Urinary bladder (tissue), 4 donors: ENCODE results near the gene GBGT1. TPM values are rescaled to one million over a fixed set of nuclear protein-coding genes. Genes with fewer than 3 reads are reported as not detected.

Experiments
- DNase-seq: peaks from one replicate; pipeline ENCODE4 v3.0.0-alpha.2; 2015; ENCODE audit errors: extremely low spot score
- H3K27ac ChIP-seq: one replicate; pipeline ENCODE4 v1.5.1; 2013; ENCODE audit warnings: low read depth, mild to moderate bottlenecking, moderate library complexity
- H3K36me3 ChIP-seq: one replicate; pipeline ENCODE4 v1.6.1; 2013; ENCODE audit warnings: mild to moderate bottlenecking, moderate library complexity; ENCODE audit not compliant: insufficient read depth
- H3K4me1 ChIP-seq: one replicate; pipeline ENCODE4 v1.6.1; 2013; ENCODE audit warnings: mild to moderate bottlenecking, moderate library complexity; ENCODE audit not compliant: insufficient read depth
- H3K4me3 ChIP-seq: one replicate; pipeline ENCODE4 v1.5.1; 2013; ENCODE audit warnings: low read depth, low read length
- WGBS: extraction: QIAGEN DNeasy Blood & Tissue Kit; methylation state at CpG from one replicate; pipeline ENCODE4 v1.1.7; 2013; 5-methylcytosine and 5-hydroxymethylcytosine counted together
- polyA plus RNA-seq: library from polyadenylated mRNA; stranded (reverse); fragments of 200-250 nt; gene quantifications from one replicate; pipeline ENCODE4 v1.2.3, GENCODE V29; 2013
- total RNA-seq: library from RNA; depleted of rRNA; stranded (reverse); fragments of >200 nt; gene quantifications from one replicate; pipeline ENCODE4 v1.2.3, GENCODE V29; 2014
- donor health status: healthy with polysubstance abuse.
- donor health status: healthy.

Gene GBGT1
- total and polyA plus RNA-seq, 2 donors, result 5.8 to 14.2 TPM

DNA sequence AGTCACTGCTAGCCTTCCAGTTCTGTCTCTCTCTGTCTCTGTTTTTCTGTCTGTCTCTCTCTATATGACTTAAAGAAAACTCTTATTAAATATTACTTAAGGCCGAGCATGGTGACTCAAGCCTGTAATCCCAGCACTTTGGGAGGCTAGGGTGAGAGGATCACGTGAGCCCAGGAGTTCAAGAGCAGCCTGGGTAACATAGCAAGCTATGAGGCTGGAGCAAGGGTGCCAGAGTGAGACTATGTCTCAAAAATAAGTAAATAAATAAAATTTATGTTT lies 1.7 kb upstream of the GBGT1 start:
- no peaks in the 10 kb centered on the region for H3K36me3 ChIP-seq
- peaks cover 2% of the 10 kb centered on the region for H3K4me1 ChIP-seq
- no peak overlapping the region for H3K4me3 ChIP-seq
- WGBS, result 92% methylated on average over 2 of the region's 2 CpGs
- DNase-seq, result no peak
- no peak overlapping the region for H3K27ac ChIP-seq

DNA sequence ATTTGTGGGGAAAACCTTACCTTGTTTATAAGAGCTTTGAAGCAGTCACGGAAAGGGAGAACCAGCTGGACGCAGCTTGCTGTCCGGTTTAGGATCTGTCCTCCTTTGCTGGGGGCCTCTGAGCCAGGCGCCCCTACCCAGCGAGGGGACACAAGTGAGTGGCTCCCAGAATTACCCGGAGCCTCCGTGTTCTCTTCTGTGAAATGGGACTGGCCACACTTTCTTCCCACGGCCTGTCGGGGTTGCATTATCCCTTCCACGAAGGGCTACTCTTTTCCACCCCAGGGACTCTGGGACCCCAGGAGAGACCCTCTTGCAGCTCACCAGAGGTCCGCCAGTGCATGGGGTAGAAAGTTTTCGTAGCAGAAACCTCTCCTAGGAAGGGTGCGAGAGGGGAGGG lies 477 bp upstream of the GBGT1 start:
- peaks cover 2% of the 10 kb centered on the region for H3K4me1 ChIP-seq
- H3K36me3 ChIP-seq, result no peaks in the 10 kb centered on the region
- WGBS, result 66% methylated on average over 13 of the region's 13 CpGs
- H3K4me3 ChIP-seq, result peak overlapping the region; percentile 68
- DNase-seq, result no peak
- H3K27ac ChIP-seq, result peak overlapping the region; percentile 39

DNA sequence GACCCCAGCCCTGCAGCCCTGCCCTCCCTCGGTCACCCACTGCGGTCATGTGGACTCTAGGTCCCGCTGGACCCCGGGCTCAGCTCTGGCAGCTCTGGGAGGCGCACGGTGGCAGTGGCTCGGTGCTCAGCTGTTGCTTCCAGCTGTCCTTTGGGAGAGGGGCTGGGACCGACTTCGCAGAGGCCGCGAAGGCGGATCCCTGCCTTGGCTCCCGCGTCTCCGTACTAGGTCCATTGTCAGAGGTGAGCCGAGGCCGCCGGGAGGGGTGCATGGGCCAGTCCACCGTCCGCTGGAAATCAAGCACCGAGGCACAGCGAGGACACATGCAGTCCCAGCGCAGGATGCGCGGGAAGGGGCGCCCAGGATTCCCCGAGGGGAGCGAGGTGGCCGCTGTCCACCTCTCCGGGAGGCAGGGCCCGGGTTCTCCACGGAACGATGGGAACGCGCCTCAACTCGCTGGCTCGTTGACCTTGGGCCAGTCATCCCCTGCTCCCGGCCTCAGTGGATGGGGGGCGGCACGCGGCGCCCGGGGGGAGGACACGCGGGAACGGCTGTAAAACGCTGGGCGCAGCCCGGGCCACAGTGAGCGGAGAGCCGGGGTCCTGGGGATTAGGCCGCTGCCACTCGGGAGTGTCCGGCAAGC lies 732 bp downstream of the GBGT1 start:
- no peak for DNase-seq
- peak overlapping the region; percentile 48 for H3K27ac ChIP-seq
- WGBS, result 25% methylated on average over 54 of the region's 54 CpGs
- peaks cover 2% of the 10 kb centered on the region for H3K4me1 ChIP-seq
- peak overlapping the region; percentile 68 for H3K4me3 ChIP-seq
- no peaks in the 10 kb centered on the region for H3K36me3 ChIP-seq

DNA sequence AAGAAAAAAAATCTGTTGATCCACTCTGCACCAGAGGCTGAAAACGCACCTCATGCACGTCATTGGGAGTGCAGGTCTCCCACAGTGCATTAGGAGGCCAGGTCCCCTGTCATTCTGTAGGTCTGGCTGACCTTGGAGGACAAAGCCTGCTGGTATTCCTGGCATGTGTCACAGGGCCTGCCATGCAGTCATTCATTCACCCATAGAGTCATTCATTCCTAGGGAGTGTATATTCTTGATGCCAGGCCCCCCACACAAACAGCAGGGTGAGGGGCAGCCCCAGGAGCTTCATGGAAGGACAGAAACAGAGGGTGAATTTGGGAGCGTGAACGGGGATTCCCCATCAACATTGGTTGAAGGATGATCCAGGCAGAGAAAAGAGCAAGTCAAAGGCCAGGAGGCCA lies 2.2 kb downstream of the GBGT1 start:
- 67% methylated on average over 4 of the region's 4 CpGs for WGBS

DNA sequence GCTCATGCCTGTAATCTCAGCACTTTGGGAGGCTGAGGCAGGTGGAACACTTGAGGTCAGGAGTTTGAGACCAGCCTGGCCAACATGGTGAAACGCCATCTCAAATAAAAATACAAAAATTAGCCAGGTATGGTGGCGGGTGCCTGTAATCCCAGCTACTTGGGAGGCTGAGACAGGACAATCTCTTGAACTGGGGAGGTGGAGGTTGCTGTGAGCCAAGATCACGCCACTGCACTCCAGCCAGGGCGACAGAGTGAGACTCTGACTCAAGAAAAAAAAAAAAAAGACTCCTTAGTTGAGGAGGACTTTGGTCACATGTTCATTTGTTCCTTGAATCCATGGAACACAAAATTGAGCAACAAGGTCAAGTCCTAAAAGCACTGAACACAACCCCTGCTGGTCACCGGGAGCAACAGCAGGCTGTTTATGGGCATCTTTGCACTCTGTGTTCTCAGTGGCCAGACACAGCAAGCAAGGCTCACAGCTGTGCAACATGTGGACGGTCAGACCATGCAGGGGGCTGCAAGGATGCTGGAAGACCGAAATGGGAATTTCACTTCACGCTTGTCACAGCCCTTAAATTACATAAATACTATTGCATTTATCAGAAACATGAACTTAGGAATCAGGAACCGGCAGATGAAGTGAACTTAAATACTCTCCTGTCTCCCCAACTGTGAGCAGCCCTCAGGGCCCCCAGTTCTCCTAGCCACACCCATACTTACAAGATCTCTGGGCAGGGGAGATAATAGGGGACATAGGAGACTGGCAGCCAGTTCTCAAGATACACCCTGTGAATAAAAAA lies 2.8 kb downstream of the GBGT1 start:
- WGBS, result 67% methylated on average over 9 of the region's 9 CpGs

More for the DNA sequence above, 2.2 kb downstream of the GBGT1 start:
- H3K4me3 ChIP-seq, result no peak overlapping the region
- H3K4me1 ChIP-seq, result peaks cover 2% of the 10 kb centered on the region
- no peak for DNase-seq
- no peak overlapping the region for H3K27ac ChIP-seq
- no peaks in the 10 kb centered on the region for H3K36me3 ChIP-seq

DNA sequence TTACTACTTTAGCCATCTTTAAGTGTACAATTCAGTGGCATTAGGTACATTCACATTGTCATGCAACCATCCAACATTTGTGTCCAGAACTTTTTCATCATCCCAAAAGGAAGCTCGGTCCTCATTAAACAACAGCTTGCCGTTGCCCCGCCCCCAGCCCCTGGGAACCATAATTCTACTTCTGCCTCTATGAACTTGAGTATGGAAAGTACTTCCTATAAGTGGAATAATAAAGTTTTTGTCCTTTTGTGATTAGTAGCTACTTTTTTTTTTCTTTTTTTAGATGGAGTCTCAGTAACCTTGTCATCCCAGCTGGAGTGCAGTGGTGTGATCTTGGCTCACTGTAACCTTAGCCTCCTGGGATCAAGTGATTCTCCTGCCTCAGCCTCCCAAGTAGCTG lies 5.0 kb downstream of the GBGT1 start:
- H3K4me1 ChIP-seq, result peaks cover 2% of the 10 kb centered on the region
- no peaks in the 10 kb centered on the region for H3K36me3 ChIP-seq
- no peak overlapping the region for H3K4me3 ChIP-seq
- 82% methylated on average over 3 of the region's 3 CpGs for WGBS
- no peak overlapping the region for H3K27ac ChIP-seq
- no peak for DNase-seq

More for the DNA sequence above, 2.8 kb downstream of the GBGT1 start:
- peak overlapping the region; percentile 16 for H3K27ac ChIP-seq
- H3K4me1 ChIP-seq, result peaks cover 2% of the 10 kb centered on the region
- no peaks in the 10 kb centered on the region for H3K36me3 ChIP-seq
- DNase-seq, result no peak
- no peak overlapping the region for H3K4me3 ChIP-seq

DNA sequence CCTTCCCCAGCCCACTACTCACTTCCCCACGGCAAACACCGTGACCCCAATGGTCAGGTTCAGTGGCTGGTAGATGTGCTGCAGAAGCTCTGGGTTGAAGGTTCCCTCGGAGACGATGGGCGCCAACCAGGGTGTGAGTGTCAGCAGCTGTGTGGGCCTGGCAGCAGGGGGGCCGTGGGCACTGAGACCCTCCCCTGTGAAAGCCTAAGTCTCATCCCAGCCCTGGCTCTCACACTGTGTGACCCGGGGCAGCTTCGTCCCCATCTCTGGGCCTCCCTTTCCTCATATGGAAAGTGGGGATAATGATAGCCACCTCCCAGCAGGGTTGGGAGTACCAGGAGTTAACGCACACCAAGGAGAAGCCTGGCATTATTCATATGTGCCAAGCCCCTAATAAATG lies 8.6 kb downstream of the GBGT1 start:
- WGBS, result 78% methylated on average over 9 of the region's 9 CpGs
- no peak overlapping the region for H3K4me3 ChIP-seq
- DNase-seq, result no peak
- no peaks in the 10 kb centered on the region for H3K4me1 ChIP-seq
- no peak overlapping the region for H3K27ac ChIP-seq
- no peaks in the 10 kb centered on the region for H3K36me3 ChIP-seq

DNA sequence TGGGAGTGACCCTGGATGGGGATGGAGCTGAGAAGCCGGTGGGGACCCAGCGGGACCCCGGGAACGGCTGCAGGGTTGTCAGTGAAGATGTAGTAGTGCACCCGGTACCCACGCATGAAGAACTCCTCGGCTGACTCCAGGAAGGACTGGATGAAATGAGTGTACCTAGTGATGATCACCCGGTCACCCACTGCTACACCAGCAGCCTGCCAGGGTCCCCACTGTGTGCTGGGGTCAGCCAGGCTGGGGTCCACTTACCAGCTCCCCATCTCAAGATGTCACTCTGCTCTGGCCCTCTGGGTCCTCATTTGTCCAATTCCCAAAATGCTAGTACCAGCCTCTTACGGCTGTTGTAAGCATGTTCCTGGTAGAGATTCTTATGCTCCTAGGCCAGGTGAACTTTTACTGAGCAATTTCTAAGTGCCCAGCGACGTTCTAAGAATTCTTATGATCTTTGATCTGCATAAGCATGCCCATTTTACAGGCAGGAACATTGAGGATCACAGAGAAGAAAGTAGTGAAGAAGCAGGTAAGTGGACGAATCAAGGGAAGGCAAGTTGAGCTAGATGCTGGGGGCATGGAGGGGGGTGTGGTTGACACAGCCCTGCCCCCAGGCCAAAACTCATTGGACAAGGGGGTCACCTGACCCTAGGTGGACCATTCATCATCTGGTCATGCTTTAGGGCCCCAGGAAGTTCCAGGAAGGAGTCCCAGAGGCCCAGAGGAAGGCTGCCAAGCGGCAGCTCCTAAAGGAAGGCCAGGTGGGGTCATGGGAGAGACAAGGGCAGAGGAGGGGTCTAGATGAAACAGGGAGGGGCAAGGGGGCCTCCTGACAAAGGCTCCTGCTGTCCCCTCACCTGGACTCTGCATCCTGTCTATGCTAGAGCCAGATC lies 9.4 kb downstream of the GBGT1 start:
- H3K4me1 ChIP-seq, result no peaks in the 10 kb centered on the region
- no peak overlapping the region for H3K27ac ChIP-seq
- no peak for DNase-seq
- H3K36me3 ChIP-seq, result no peaks in the 10 kb centered on the region
- no peak overlapping the region for H3K4me3 ChIP-seq
- 89% methylated on average over 13 of the region's 13 CpGs for WGBS

DNA sequence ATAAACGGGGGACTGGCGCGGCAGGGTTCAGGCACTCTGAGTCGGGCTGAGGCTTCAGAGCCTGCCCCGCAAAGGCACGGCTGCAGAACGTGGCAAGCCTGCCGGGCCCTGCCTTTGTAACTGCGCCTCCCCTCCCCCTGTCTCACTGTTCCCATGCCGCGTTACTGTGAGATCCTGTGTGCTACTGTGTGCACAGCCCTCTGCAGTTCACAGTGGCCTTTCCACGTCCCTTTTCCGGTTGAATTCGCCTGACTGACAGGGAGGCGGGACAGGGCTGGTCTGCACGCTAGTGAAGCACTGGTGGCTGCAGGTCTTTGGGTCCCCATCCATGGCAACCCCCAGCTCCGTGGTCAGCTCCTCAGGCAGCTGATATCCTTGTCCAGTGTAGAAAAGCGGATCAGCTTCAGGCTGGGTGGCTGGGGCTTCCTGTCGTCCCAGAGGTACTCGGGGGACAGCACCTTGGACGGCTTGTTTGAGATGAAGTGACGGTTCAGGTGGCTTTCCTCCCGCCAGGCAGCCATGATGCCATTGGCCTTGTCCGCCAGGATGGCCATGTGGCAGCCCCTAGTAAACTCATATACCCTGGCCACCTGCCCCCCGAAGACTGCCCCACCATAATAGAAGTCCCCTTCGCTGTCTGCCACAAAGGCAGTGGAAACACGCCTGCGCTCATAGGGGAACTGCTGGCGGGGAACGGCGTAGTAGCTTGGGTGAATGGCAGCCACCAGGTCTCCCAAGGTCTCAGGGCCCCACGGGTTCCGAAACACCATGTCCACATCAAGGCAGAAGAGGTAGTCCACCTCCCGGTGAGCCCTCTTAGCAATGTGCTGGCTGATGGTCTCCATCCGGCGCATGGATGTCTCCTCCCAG lies 10.3 kb downstream of the GBGT1 start:
- no peaks in the 10 kb centered on the region for H3K4me1 ChIP-seq
- H3K4me3 ChIP-seq, result no peak overlapping the region
- H3K36me3 ChIP-seq, result no peaks in the 10 kb centered on the region
- WGBS, result 61% methylated on average over 36 of the region's 36 CpGs
- no peak for DNase-seq
- H3K27ac ChIP-seq, result no peak overlapping the region

DNA sequence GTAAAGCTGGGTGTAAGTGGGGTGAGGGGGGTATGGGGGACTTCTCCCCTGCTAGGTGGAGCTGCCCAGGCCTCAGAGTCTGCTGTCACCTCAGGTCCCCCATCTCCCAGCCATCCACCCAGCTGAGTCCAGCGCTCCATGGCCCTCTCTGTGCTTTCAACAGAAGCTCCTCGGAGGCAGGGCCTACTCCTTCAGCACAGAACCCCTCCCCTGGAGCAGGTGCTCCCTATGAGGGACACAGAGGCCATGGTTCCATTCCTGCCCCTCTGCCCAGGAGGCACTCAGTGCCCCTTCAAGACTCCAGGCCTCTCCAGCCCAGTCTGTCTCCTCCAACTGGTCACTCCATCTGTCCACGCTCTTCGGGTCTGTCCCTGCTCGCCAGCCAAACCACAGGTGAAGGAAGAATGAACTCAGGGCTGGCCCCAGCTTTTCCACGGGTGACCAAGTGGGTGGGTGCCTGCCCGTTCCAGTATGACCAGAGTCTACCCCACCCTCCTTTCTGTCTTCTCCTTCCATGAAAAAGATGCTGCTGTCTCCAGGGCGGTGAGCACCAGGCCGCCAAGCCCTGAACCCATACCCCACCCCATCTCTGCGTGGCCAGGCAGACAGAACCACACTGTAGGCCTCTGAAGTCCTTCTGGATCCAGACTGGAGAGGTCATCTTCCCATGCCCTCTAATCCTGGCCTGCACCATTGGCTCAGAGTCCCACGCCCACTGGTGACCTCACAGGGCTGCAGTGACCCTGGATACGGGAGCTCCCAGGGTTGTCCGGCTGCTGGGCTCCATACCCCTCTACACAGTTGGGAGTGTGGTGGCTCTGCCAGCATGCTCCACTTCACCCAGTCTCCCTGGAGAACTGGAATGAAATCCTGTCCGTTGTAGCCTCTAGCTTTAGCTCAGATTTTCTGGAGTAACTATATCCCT lies 11.9 kb downstream of the GBGT1 start:
- WGBS, result 80% methylated on average over 14 of the region's 14 CpGs
- Histone ChIP-seq H3K27ac (peak overlapping the region; percentile 14), H3K4me1 (no peaks in the 10 kb centered on the region), H3K4me3 (no peak overlapping the region), H3K36me3 (no peaks in the 10 kb centered on the region)
- no peak for DNase-seq

DNA sequence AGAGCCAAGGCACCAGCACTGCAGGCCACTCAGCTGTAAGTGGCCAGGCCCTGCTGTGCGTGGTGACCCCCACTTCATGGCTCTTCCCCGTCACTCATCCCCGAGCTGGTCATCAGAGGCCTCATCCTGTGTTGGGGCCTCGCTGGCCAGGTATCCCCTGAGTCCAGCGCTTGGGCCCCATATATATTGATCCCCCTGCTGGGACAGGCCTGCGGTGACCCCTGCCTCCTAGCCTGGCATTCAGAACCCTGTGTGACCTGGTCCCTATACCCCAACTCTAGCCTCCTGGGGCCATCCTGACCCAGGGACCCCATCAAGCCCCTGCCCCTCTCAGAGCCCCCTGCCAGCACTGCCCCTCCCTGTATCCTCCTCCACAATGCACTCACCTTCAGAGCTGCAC lies 12.7 kb downstream of the GBGT1 start:
- no peak for DNase-seq
- H3K4me1 ChIP-seq, result no peaks in the 10 kb centered on the region
- H3K27ac ChIP-seq, result no peak overlapping the region
- no peak overlapping the region for H3K4me3 ChIP-seq
- H3K36me3 ChIP-seq, result no peaks in the 10 kb centered on the region
- WGBS, result 92% methylated on average over 6 of the region's 6 CpGs
